CD14-positive monocyte (primary cell): ENCODE measurements around the gene ZNF554. TPM values are rescaled to one million over a fixed set of nuclear protein-coding genes. Genes with fewer than 3 reads are reported as not detected.

Experiments used
- DNase-seq, 3 donors: peaks; one replicate each; pipeline ENCODE4 v3.0.0-alpha.2; 2011 to 2022
- H2AFZ ChIP-seq: 2 replicates; pipeline ENCODE4 v1.6.0; 2012; ENCODE audit warnings: mild to moderate bottlenecking, low read depth, low read length, inconsistent platforms; ENCODE audit not compliant: insufficient read depth, poor library complexity, severe bottlenecking
- H3K27ac ChIP-seq, 2 donors: 1 replicate in 1 of 2; 2 replicates in 1 of 2; pipeline ENCODE4 v1.5.1; 2012 to 2013; ENCODE audit warnings: low read length in 2 of 2, control low read depth in 1 of 2, inconsistent platforms in 1 of 2, low read depth in 1 of 2, mild to moderate bottlenecking in 1 of 2
- H3K27me3 ChIP-seq, 2 donors: one replicate each; pipeline versions ENCODE4 v1.6.0 to v1.6.1; 2011 to 2013; ENCODE audit warnings: low read length in 2 of 2; ENCODE audit not compliant: control insufficient read depth in 2 of 2, insufficient read depth in 2 of 2
- H3K36me3 ChIP-seq, 2 donors: replicated peaks in 1 of 2; 1 replicate in 1 of 2; 2 replicates in 1 of 2; pipeline versions ENCODE4 v1.5.1 to v1.6.1; 2012 to 2013; ENCODE audit warnings: low read length in 2 of 2, control low read depth in 1 of 2, inconsistent platforms in 1 of 2, mild to moderate bottlenecking in 1 of 2; ENCODE audit not compliant: insufficient read depth in 2 of 2, control insufficient read depth in 1 of 2
- H3K4me1 ChIP-seq, 2 donors: 1 replicate in 1 of 2; 2 replicates in 1 of 2; pipeline versions ENCODE4 v1.5.1 to v1.6.1; 2012 to 2013; ENCODE audit warnings: low read length in 2 of 2, control low read depth in 1 of 2, inconsistent platforms in 1 of 2, mild to moderate bottlenecking in 1 of 2, moderate library complexity in 1 of 2; ENCODE audit not compliant: insufficient read depth in 2 of 2, control insufficient read depth in 1 of 2
- H3K4me2 ChIP-seq: replicated peaks from 2 replicates; pipeline ENCODE3; 2012; ENCODE audit warnings: low read length, moderate library complexity, mild to moderate bottlenecking; ENCODE audit not compliant: poor library complexity, severe bottlenecking; ENCODE audit errors: extremely low read depth
- H3K4me3 ChIP-seq, 3 experiments: fragments of 200-600 bp in 1 of 3; sonication (generic) in 1 of 3; replicated peaks in 1 of 3; 1 replicate in 2 of 3; 2 replicates in 1 of 3; pipeline ENCODE4 v1.5.1; 2011 to 2013; ENCODE audit warnings: low read length in 3 of 3, mild to moderate bottlenecking in 3 of 3, control low read depth in 2 of 3, low read depth in 2 of 3, inconsistent platforms in 1 of 3, moderate library complexity in 1 of 3
- H3K79me2 ChIP-seq: 2 replicates; pipeline ENCODE4 v1.6.0; 2012; ENCODE audit warnings: mild to moderate bottlenecking, control low read depth, inconsistent platforms, low read length, moderate library complexity; ENCODE audit not compliant: insufficient read depth
- H3K9ac ChIP-seq: 2 replicates; pipeline ENCODE4 v1.6.0; 2017; ENCODE audit warnings: low read length, mild to moderate bottlenecking; ENCODE audit not compliant: insufficient read depth, poor library complexity, severe bottlenecking
- H3K9me3 ChIP-seq, 2 donors: replicated peaks in 1 of 2; 1 replicate in 1 of 2; 2 replicates in 1 of 2; pipeline versions ENCODE4 v1.5.1 to v1.6.1; 2012 to 2013; ENCODE audit warnings: low read length in 2 of 2, control low read depth in 1 of 2; ENCODE audit not compliant: control insufficient read depth in 1 of 2, insufficient read depth in 1 of 2
- H4K20me1 ChIP-seq: 2 replicates; pipeline ENCODE4 v1.6.0; 2012; ENCODE audit warnings: mild to moderate bottlenecking, low read length, control low read depth, moderate library complexity; ENCODE audit not compliant: insufficient read depth
- H3K27ac Mint-ChIP-seq, 7 donors: one replicate each; pipeline ENCODE4 v1.8.0; 2020; ENCODE audit warnings: mild to moderate bottlenecking in 7 of 7, mixed read lengths in 7 of 7, moderate library complexity in 6 of 7, inconsistent platforms in 2 of 7
- H3K27me3 Mint-ChIP-seq, 3 donors: one replicate each; pipeline ENCODE4 v1.8.0; 2021 to 2022; ENCODE audit warnings: low read depth in 3 of 3, mild to moderate bottlenecking in 3 of 3, mixed read lengths in 3 of 3, moderate library complexity in 3 of 3, inconsistent platforms in 1 of 3
- H3K36me3 Mint-ChIP-seq, 2 donors: one replicate each; pipeline ENCODE4 v1.8.0; 2020; ENCODE audit warnings: mixed read lengths in 2 of 2, inconsistent platforms in 1 of 2, mild to moderate bottlenecking in 1 of 2
- H3K4me1 Mint-ChIP-seq: one replicate; pipeline ENCODE4 v1.8.0; 2020; ENCODE audit warnings: mild to moderate bottlenecking, mixed read lengths
- H3K4me3 Mint-ChIP-seq, 2 donors: one replicate each; pipeline ENCODE4 v1.8.0; 2020; ENCODE audit warnings: mild to moderate bottlenecking in 2 of 2, mixed read lengths in 2 of 2, moderate library complexity in 1 of 2
- H3K9me3 Mint-ChIP-seq, 7 donors: one replicate each; pipeline ENCODE4 v1.8.0; 2020 to 2022; ENCODE audit warnings: mixed read lengths in 7 of 7, mild to moderate bottlenecking in 6 of 7, moderate library complexity in 6 of 7, inconsistent platforms in 2 of 7
- CTCF ChIP-seq: fragments of 200-600 bp; IDR thresholded peaks from one replicate; pipeline ENCODE4 v1.8.0; 2022; ENCODE audit warnings: antibody characterized with exemption, mild to moderate bottlenecking
- WGBS: methylation state at CpG from one replicate; pipeline ENCODE4 v1.1.5; 2013; ENCODE audit warnings: missing lambda C conversion rate; ENCODE audit not compliant: insufficient coverage; 5-methylcytosine and 5-hydroxymethylcytosine counted together
- intact Hi-C, 2 donors: fragments of 100-400 bp; cut with micrococcal nuclease; formaldehyde crosslinking; loops; one replicate each; pipeline versions ENCODE4 v1.15.0 to v1.15.1; 2023
- polyA plus RNA-seq, 3 donors: library from polyadenylated mRNA; depleted of rRNA in 1 of 3; unstranded in 2 of 3; stranded (reverse) in 1 of 3; fragments of 300-500 nt in 2 of 3; fragments of >200 nt in 1 of 3; fragmentation: Illumina TruSeq in 2 of 3; gene quantifications; 1 replicate in 2 of 3; 2 replicates in 1 of 3; pipeline ENCODE4 v1.2.3, GENCODE V29; 2012 to 2021

ZNF554 gene
- polyA plus RNA-seq, 3 donors: 0.79 to 1.7 (median 0.91) TPM

- H3K36me3 Mint-ChIP-seq: peaks cover 32 to 85% of the 10 kb centered on the region in 2 donors
- no peaks in the 10 kb centered on the region for H3K4me1 ChIP-seq
- no peak for TF ChIP-seq CTCF
Observed at GRCh38 chr19:2800506-2800905, 19.2 kb upstream of the ZNF554 start.

GRCh38 chr19:2802826-2803225 is 16.8 kb upstream of the ZNF554 start:
- H3K9ac ChIP-seq: no peak overlapping the region
- H3K36me3 ChIP-seq: peaks cover 29 to 53% of the 10 kb centered on the region in 2 donors
- no peak overlapping the region for H3K4me3 ChIP-seq
- H3K27ac ChIP-seq: no peak overlapping the region
- no peaks in the 10 kb centered on the region for H3K9me3 ChIP-seq
- no peak overlapping the region for H3K4me2 ChIP-seq
- H3K4me1 ChIP-seq: no peaks in the 10 kb centered on the region
- no peaks in the 10 kb centered on the region for H3K79me2 ChIP-seq
- Mint-ChIP-seq H3K27me3 (peaks cover 0 to 4% (median 0%) of the 10 kb centered on the region in 3 donors), H3K9me3 (peaks cover 0 to 5% (median 0%) of the 10 kb centered on the region in 7 donors), H3K36me3 (peaks cover 27 to 73% of the 10 kb centered on the region in 2 donors), H3K4me3 (no peak overlapping the region), H3K4me1 (no peaks in the 10 kb centered on the region), H3K27ac (peak overlapping the region in 1 of 7 donors; percentile 55)
- no peak overlapping the region for H2AFZ ChIP-seq
- H4K20me1 ChIP-seq: no peaks in the 10 kb centered on the region
- intact Hi-C loops: no loop called here
- no peak for TF ChIP-seq CTCF
- no peaks in the 10 kb centered on the region for H3K27me3 ChIP-seq
- no peak for DNase-seq
- WGBS: 98% methylated on average over 14 of the region's 17 CpGs

More at GRCh38 chr19:2800506-2800905, 19.2 kb upstream of the ZNF554 start:
- H3K9ac ChIP-seq: no peak overlapping the region
- Mint-ChIP-seq H3K4me1 (no peaks in the 10 kb centered on the region), H3K4me3 (no peak overlapping the region), H3K27me3 (peaks cover 0 to 4% (median 0%) of the 10 kb centered on the region in 3 donors), H3K9me3 (peaks cover 0 to 5% (median 0%) of the 10 kb centered on the region in 7 donors), H3K27ac (no peak overlapping the region)
- H3K79me2 ChIP-seq: no peaks in the 10 kb centered on the region
- H2AFZ ChIP-seq: no peak overlapping the region
- intact Hi-C loops: no loop called here
- no peaks in the 10 kb centered on the region for H3K27me3 ChIP-seq
- H3K4me2 ChIP-seq: no peak overlapping the region
- no peak overlapping the region for H3K4me3 ChIP-seq
- peaks cover 25 to 53% of the 10 kb centered on the region in 2 donors for H3K36me3 ChIP-seq
- no peak overlapping the region for H3K27ac ChIP-seq
- no peaks in the 10 kb centered on the region for H3K9me3 ChIP-seq
- no peaks in the 10 kb centered on the region for H4K20me1 ChIP-seq
- 97% methylated on average over 22 of the region's 22 CpGs for WGBS
- DNase-seq: no peak
